NCI-H345 treated with DMSO at 0.1 percent for 48 hours (cell line): Measurements from ENCODE around the gene TEAD2.
"Not testable (repeated sequence)": the region's sequence is repeated elsewhere in the genome, so short reads cannot be mapped to it uniquely, and the experiment has no call there.

Experiments
- DNase-seq: peaks from one replicate; lab custom pipeline; 2025; ENCODE audit not compliant: unreplicated experiment; lab: John Stamatoyannopoulos, UW

Gene TEAD2

DNA sequence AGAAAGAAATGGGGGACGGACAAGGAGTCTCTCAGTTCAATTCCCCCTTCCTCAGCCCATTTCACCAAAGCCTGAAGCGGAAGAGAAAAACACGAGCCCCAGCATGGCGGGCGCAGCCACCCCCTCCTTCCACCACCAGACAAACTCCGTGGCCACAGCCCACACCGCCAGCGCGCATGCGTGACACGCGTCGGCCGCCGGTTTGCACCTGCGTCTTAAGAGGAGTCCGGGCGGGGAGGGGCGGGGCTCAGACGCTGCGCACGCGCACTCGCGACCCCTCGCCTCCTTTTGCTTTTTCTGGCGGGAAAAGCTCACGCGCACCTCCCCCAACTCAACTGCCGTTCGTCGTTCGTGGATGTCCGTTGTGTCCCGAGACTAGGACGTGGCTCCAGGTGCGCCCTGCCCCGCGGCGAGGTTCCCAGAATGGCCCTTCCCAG, 25.7 kb upstream of the TEAD2 start, which contains the start of gene KASH5:
Gene KASH5, plus strand, starts transcription at position 314 of the 437 bp plus-strand sequence. CDS start 2,635 bp downstream, outside the sequence.
- no peak for DNase-seq

DNA sequence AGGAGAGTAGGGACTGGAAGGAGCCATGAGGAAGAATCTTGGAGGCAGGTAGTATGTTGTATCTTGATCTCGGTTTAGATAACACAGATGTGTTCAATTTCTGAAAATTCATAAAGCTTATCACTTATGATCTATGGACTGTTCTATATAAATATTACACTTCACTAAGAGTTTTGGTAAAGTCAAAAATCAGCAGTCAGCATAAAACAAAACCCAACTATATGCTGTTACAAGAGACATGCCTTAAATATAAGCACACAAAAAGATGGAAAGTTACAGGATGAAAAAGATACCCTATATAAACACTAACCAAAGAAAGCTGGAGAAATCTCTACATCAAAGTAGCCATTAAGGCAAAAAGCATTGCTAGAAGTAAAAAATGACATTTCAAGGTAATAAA, 21.4 kb upstream of the TEAD2 start:
- no peak for DNase-seq

DNA sequence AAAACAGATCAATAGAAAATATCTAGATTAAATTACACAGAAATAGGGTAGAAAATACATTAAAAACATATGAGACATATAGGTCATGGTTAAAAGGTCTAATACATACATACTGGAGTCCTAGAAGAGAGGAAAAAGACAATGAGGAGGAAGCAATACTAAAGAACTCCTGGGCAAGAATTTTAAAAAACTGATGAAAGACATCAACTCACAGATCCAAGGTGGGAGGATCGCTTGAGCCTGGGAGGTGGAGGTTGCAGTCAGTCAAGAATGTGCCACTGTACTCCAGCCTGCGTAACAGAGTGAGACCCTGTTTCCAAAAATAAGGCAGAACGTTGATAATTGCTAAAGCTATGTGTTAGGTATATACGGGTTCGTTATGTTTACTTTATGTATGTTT, 20.4 kb upstream of the TEAD2 start:
- no peak for DNase-seq

DNA sequence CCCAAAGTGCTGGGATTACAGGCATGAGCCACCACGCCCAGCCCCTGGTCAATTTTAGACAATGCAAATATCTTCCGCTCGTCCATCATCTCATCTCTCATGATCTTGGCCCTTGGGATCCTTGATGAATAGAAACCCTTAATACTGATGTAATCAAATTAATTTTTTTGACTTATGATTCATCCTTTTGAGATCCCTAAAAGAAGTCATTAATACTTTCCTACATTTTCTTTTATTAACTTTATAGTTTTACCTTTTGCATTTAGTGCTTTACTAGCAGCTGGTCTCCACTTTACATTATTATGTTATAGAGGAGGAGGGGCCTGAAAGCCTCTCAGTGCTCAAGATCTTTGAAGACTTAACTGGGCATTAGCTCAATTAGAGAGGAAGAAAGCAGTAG, 18.2 kb upstream of the TEAD2 start:
- no peak for DNase-seq

DNA sequence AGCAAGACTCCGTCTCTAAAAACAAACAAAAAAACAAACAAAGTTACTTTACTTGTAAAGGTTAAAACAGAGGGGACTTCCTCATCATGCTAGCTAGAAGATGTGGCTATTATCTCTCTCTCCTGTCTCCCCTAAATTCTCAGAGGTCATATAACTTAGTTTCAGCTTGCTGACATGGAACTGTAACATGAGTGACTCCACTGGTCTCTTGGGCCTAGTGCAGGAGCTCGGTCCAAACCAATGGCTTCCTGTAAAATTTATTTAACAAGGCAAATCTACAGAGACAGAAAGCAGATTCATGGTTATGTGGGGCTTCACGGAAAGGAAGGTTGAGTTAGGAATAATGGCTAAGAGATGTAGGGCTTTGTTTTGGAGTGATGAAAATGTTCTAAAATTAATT, 16.3 kb upstream of the TEAD2 start:
- DNase-seq, result no peak

DNA sequence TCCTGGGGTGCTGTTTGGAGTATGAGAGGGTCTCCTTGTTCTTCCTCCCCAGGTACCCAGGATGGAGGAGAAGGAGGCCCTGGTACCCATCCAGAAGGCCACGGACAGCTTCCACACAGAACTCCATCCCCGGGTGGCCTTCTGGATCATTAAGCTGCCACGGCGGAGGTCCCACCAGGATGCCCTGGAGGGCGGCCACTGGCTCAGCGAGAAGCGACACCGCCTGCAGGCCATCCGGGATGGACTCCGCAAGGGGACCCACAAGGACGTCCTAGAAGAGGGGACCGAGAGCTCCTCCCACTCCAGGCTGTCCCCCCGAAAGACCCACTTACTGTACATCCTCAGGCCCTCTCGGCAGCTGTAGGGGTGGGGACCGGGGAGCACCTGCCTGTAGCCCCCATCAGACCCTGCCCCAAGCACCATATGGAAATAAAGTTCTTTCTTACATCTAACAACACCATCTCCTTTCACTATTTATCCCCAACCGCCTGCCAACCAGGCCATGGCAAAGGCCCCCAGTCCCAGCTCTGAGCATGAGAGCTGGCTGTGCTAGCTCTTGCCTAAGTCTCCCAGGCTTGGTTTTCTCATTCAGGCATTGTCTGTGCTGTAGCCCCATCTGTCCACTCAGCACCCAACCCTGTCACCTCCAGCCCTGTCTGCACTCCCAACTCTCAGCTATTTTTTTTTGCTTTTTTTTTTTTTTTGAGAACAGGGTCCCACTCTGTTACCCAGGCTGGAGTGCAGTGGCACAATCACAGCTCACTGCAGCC, 12.6 kb upstream of the TEAD2 start:
- DNase-seq, result no peak

DNA sequence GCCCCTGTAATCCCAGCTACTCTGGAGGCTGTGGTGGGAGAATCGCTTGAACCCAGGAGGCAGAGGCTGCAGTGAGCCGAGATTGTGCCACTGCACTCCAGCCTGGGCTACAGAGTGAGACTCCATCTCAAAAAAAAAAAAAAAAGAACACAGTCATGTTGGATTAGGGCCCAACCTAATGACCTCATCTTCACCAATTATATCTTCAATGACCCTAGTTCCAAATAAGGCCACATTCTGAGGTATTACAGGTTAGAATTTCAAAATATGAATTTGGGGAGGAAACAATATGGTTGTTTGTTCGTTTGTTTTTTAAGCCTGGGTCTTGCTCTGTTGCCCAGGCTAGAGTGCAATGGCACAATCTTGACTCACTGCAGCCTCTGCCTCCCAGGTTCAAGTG, 11.0 kb upstream of the TEAD2 start:
- DNase-seq, result not testable (repeated sequence)

DNA sequence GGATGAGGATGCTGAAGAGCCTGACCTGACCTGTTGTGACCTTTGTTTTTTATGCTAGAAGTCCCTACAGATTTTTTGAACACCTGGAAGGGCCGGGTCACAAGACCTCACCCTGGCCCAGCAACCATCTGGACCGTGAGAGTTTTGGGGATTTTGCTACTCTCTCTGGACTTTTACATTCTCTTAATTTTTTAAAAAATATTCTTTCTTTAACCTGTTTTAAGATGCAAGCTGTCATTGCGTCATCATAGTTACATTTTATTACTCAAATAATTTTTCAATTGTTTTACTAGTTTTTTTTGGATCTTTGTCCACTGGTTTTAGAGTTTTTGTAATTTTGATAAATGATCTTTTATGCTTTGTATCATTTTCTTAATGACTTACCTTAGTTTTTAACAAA, 9.0 kb upstream of the TEAD2 start:
- no peak for DNase-seq

DNA sequence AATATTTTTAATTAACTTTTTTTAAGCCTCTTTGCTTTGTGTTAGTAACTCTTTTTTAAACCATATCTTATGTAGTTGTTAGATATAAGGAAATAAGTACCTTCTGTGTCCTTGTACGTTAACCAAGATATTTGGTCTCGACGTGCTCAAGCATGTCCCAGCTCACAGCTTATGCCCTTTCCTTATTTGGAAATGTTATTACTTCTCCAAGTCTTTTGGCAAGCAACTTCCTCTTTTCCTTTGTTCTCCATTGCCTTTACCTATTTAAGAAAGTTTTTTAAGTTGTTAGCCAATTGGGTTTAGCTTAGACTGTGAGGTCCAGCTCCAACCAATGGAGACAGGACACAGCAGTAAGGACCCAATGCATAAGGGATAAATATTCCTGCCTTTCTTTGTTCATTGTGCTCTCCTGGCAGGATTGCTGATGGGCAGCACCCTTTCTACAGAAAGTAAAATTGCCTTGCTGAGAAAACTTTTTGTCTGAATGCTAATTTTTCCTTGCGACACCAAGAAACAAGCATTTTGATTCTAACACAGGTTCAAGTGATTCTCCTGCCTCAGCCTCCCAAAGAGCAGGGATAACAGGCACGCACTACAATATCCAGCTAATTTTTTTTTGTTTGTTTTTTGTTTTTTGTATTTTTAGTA, 6.6 kb upstream of the TEAD2 start:
- no peak for DNase-seq

DNA sequence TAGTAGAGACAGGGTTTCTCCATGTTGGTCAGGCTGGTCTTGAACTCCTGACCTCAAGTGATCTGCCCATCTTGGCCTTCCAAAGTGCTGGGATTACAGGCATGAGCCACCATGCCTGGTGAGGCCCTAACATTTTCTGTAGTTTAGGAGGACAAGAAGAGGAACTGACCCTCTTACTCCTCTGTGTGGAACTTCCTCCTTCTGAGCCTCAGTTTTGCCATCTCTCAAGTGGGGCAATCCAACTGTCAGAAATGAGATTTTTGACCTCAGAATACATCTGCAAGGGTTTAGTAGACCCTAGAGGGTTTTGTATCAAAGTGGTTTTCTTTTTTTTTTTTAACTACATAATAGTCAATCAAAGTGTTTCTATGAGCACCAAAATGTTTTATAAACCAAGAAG, 3.9 kb upstream of the TEAD2 start:
- DNase-seq, result no peak

DNA sequence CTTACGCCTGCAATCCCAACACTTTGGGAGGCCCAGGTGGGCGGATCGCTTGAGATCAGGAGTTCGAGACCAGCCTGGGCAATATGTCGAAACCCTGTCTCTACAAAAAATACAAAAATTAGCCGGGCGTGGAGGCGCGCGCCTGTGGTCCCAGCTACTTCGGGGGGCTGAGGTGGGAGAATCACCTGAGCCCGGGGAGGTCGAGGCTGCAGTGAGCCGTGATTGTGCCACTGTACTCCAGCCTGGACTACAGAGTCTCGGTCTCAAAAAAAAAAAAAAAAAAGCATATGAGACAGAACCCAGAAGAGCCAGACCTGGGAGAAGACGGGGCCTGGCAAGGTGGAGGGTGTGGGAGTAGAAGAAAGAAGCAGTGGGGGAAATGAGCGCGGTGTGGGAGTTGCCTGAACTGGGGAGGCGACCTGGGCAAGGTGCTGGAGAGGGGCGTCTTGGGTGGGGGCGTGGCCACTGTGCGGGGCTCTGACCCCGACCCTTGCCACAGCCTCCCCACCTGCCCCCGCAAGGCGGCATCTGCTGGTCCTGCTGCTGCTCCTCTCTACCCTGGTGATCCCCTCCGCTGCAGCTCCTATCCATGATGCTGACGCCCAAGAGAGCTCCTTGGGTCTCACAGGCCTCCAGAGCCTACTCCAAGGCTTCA, 2.0 kb upstream of the TEAD2 start:
- DNase-seq, result no peak

DNA sequence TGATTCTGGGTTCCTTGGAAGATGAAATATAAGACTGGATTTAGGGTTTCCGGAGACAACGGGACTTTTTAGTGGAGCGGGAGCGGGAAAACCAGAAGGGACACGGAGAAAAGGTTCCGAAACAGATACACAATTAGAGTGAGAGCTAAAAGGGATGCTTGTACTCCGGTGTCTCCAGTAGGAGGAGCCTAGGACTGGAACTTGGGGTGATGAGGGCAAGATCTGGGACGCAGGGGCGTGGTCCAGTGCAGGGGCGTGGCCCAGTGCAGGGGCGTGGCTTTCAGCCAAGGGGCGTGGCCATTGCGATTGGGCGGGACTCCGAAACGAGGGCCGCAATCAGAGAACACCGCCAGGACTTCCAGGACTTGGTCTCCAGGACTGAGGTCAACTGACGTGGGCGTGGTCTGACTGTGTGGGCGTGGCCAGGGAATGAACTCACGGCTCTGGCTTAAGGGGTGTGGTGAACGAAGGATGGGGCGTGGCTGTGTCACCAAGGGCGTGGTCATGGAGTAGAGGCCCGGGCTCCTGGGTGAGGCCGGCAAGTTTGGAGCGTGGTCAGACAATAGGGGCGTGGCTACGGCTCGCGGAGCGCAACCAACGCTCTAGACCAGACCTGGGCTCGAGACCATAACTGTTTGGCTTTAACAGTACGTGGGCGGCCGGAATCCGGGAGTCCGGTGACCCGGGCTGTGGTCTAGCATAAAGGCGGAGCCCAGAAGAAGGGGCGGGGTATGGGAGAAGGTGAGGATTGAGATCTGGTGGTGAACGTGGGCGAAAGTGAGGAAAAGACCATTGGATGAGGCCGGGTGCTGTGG, 1.3 kb upstream of the TEAD2 start, which contains the start of gene DKKL1:
Gene DKKL1, plus strand, starts transcription at position 610 of the 815 bp plus-strand sequence. Its CDS starts 122 bp downstream, at position 732.
- no peak for DNase-seq

DNA sequence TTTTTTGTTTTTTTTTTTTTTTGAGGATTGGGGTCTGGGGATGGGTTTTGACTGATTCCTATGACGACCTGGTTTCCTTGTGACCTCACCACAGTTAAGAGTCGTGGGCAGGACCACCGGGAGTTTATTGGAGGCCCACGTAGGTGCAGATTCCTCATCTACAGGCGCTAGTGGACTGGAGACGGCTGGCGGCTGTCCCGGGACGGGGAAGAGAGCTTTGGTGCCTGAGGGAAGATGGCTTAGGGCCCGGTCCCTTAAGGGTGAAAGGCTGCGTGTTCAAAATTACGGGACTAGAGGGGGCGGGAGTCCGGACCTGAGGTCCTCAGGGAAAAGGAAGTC, 682 bp upstream of the TEAD2 start:
- no peak for DNase-seq

DNA sequence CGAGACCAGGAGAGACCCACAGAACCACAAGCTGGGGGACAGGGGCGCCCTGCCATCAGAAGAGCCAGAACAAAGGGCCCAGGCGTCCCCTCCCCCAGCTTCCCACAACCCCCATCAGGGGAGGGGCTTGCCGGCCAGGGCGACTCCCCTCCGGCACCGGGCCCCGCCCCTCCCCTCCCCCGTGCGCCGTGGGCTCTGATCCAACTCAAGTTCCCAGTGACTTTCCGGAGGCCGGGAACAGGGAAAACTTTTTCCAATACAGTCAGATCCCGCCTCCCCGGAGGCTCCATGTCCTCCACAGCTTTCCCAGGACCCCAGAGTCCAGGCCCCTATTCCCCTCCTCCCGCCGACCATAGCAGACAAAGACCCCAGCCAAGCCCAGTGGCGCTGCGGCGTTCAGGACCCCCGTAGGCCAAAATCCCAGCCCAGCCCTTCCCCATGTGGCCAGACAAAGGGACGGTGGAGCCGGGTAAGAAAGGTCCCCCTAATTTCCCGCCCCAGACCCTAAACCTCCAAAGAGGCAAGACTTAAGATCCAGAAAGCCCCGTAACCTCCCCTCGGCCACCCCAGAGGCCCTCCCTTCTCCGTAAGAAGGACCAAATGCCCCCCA, 673 bp downstream of the TEAD2 start:
- no peak for DNase-seq

DNA sequence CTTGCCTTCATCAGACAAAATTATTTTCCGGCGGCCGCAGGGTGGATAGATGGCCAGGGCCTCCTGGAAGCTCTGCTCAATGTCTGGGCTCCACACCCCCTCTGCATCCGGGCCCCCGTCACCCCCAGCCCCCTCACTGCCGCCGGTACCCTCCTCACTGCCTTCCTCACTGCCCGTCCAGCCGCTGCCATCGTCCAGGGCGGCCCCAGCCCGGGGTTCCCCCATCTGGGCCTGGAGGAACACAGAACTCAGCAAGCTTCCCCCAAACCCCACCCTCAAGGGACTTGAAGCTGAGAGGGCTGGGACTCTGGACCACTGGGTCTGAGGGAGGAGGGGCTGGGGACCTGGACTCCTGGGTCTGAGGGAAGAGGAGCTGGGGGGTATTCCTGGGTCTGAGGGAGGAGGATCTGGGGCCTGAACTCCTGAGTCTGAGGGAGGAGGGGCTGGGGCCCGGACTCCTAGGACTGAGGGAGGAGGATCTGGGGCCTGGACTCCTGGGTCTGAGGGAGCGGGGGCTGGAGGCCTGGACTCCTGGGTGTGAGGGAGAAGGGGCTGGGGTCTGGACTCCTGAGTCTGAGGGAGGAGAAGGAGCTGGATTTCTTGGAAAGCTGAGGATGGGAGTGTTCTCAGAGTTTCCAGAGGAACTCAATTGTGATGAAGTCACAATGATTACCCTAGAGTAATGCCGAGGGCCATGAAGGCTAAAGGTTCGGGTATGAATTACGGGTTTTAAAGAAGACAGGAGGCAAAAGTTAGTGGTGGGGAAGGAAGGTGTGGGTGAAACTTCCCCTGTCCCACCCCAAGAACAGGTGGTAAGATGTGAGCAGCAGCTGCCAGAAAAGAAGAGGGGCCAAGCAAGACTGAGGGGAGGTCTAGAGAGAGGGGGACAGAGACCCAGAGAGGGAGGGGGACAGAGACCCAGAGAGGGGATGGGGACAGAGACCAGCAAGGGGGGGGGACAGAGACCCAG, 2.1 kb downstream of the TEAD2 start:
- no peak for DNase-seq

DNA sequence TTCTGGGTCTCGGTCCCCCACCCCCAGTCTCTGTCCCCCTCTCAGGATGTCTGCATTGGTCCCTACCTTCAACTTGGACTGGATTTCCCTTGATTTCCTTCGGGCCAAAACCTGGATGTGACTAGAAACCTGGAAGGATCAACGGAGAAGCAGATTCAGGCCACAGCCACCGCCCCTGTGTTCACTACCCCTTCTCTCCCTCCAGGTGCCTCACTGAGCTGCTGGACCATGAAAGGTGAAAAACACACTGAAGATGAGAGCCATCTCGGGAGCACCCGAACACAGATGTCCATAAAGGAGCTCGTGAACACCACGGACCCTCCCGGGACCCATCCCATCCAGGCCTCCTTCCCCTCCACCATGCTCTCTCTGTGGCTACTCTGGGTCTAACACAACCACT, 5.0 kb downstream of the TEAD2 start:
- no peak for DNase-seq

DNA sequence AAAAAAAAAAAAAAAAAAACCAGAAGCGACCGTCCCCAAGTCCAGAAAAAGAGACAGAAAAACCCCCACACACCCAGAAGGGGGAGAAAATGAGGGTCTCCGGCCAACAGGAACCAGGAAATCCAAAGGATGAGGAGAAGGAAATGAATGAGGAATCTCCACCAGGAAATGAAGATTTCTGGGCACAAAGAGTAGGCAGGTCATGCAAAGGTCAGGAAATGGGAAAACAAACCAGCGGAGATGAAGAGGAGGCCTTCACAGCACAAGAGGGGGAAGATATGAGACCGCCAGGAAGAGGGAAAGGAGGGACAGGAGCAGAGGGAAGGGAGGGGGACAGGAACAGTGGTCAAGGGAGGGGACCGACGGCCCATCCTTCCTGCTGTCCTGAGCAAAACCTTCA, 5.8 kb downstream of the TEAD2 start:
- no peak for DNase-seq

DNA sequence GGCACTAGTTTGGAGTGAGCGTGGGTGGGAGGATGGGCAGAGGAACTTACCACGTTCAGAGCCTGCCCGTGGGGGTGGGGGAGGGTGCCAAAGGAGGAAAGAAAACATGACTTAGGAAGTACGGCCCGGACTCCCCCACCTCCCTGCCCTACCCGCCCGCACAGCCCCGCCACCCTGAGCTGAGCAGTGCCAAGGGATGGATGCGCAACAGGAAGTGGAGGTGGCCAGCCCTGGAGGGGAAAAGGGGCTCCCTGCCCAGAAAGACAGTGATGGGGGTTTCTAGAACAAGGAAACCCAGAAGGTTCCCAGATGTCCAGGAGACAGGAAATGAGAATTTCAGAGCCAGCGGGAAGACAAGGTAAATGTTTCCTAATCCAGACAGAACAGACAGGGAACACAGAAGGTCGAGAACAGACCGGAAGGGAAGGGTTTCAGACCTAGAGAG, 6.3 kb downstream of the TEAD2 start:
- DNase-seq, result no peak

DNA sequence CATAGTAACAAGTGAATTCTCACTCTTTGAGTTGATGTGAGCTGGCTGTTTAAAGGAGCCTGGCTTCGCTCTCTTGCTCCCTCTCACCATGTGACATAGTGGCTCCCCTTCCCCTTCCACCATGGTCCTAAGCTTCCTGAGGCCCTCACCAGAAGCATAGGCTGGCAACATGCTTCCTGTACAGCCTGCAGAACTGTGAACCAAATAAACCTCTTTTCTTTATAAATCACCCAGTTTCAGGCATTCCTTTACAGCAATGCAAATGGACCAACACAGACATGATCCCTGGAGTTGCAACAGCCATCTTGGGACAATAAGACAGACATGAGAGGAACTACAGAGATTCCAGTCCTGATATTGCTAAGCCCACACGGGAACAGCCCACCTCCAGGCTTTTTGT, 12.6 kb downstream of the TEAD2 start:
- DNase-seq, result no peak
